Esophagus muscularis mucosa (tissue), 4 donors: ENCODE measurements around the gene CALCR. TPM values are rescaled to one million over a fixed set of nuclear protein-coding genes. Genes with fewer than 3 reads are reported as not detected.

Source experiments
- DNase-seq: peaks from one replicate; pipeline ENCODE4 v3.0.0-alpha.2; 2017; ENCODE audit errors: extremely low spot score
- H3K27ac ChIP-seq, 4 donors: fragments of 200-600 bp; sonication (generic); replicated peaks in 1 of 4; 1 replicate in 3 of 4; 2 replicates in 1 of 4; pipeline ENCODE4 v1.5.1; 2016 to 2019; ENCODE audit warnings: mild to moderate bottlenecking in 1 of 4
- H3K27me3 ChIP-seq, 4 donors: fragments of 200-600 bp; sonication (generic); one replicate each; pipeline versions ENCODE4 v1.5.1 to v1.6.0; 2016 to 2019
- H3K36me3 ChIP-seq, 4 donors: fragments of 200-600 bp; sonication (generic); one replicate each; pipeline ENCODE4 v1.5.1; 2016 to 2019
- H3K4me1 ChIP-seq, 4 donors: fragments of 200-600 bp; sonication (generic); one replicate each; pipeline ENCODE4 v1.5.1; 2016 to 2019
- H3K4me3 ChIP-seq, 4 donors: fragments of 200-600 bp; sonication (generic); 1 replicate in 2 of 4; 2 replicates in 2 of 4; pipeline ENCODE4 v1.5.1; 2016 to 2019; ENCODE audit warnings: mild to moderate bottlenecking in 4 of 4, moderate library complexity in 1 of 4
- H3K9me3 ChIP-seq, 4 donors: fragments of 200-600 bp; sonication (generic); 1 replicate in 3 of 4; 2 replicates in 1 of 4; pipeline ENCODE4 v1.5.1; 2016 to 2019
- EP300 ChIP-seq: sonication (generic); formaldehyde crosslinking; IDR thresholded peaks from one replicate; pipeline ENCODE4 v1.6.1; 2017; ENCODE audit warnings: antibody characterized with exemption
- POLR2A ChIP-seq: fragments of 450-650 bp; IDR thresholded peaks from one replicate; pipeline ENCODE4 v1.6.1; 2017; ENCODE audit warnings: antibody characterized with exemption, moderate library complexity, mild to moderate bottlenecking, low read depth
- POLR2AphosphoS5 ChIP-seq, 2 donors: sonication (generic); formaldehyde crosslinking; IDR thresholded peaks; one replicate each; pipeline ENCODE4 v1.6.1; 2017; ENCODE audit warnings: antibody characterized with exemption in 2 of 2
- WGBS: methylation state at CpG from one replicate; pipeline ENCODE4 v1.1.5; 2018; 5-methylcytosine and 5-hydroxymethylcytosine counted together
- intact Hi-C: fragments of 100-400 bp; cut with DNase I; formaldehyde crosslinking; loops from one replicate; pipeline ENCODE4 v1.15.1; 2023
- total RNA-seq, 4 donors: library from RNA; depleted of rRNA; stranded (reverse); fragments of >200 nt; gene quantifications; one replicate each; pipeline versions ENCODE4 v1.1.0 to v1.2.1, GENCODE V29; 2016
- TF ChIP-seq, protein P1 (sequence below), 3 experiments: fragments of 200-600 bp in 2 of 3; fragments of 450-650 bp in 1 of 3; sonication (generic) in 2 of 3; IDR thresholded peaks; one replicate each; pipeline ENCODE4 v1.5.1; 2017 to 2019; ENCODE audit warnings: antibody characterized with exemption in 3 of 3, mild to moderate bottlenecking in 2 of 3, moderate library complexity in 1 of 3

CALCR gene
- total RNA-seq, 4 donors from 2014 or later = 0.17 TPM; not detected in 3

DNA sequence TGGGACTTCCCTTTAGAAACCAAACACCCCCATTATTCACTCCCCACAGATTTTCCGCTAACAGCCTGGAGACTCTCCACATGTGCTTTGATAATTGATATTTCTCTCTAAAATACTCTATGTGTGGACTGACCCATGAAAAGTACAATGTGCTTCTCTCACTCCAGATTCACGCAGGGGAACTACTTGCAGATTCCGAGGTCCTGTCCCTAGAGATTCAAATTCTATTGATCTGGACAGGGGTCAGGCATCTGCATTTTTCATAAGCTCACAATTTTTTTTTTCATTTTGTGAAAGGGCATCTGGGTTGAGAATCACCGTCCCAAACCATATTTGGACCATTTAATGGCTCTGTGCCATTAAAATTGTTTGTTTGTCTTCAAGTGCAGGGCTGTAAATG is 98.7 kb downstream of the CALCR start:
- H3K27me3 ChIP-seq = no peaks in the 10 kb centered on the region
- no peak overlapping the region for H3K4me3 ChIP-seq
- DNase-seq = no peak
- no peak for TF ChIP-seq POLR2AphosphoS5 (IDR thresholded peaks at IDR 0.05)
- TF ChIP-seq POLR2A = no peak
- TF ChIP-seq, protein P1, sequence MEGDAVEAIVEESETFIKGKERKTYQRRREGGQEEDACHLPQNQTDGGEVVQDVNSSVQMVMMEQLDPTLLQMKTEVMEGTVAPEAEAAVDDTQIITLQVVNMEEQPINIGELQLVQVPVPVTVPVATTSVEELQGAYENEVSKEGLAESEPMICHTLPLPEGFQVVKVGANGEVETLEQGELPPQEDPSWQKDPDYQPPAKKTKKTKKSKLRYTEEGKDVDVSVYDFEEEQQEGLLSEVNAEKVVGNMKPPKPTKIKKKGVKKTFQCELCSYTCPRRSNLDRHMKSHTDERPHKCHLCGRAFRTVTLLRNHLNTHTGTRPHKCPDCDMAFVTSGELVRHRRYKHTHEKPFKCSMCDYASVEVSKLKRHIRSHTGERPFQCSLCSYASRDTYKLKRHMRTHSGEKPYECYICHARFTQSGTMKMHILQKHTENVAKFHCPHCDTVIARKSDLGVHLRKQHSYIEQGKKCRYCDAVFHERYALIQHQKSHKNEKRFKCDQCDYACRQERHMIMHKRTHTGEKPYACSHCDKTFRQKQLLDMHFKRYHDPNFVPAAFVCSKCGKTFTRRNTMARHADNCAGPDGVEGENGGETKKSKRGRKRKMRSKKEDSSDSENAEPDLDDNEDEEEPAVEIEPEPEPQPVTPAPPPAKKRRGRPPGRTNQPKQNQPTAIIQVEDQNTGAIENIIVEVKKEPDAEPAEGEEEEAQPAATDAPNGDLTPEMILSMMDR (IDR thresholded peaks at IDR 0.05) = no peak
- no peak for TF ChIP-seq EP300
- H3K4me1 ChIP-seq = no peaks in the 10 kb centered on the region
- no peaks in the 10 kb centered on the region for H3K36me3 ChIP-seq
- 72% methylated on average over 4 of the region's 4 CpGs for WGBS
- H3K27ac ChIP-seq = no peak overlapping the region
- intact Hi-C loops = no loop called here
- H3K9me3 ChIP-seq = no peaks in the 10 kb centered on the region

DNA sequence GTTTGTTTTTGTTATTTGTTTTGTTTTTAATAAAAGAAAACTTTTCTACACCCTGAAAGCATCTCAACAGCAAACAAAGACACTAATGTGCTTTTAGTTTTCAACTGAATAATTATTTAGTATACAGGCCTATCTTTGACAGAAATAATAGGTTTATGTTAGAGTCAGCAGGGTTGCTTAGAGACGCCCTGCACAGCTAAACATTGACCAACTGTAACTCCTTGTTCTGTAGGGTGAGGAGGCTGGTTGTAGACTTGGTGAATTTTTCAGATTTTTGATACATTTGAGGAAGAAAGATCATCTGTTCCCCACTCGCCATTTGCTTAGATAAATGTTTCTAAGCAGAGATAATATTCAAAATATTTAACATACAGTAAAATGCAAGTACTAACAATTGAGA is 103.1 kb downstream of the CALCR start:
- Histone ChIP-seq H3K9me3 (no peaks in the 10 kb centered on the region), H3K4me1 (no peaks in the 10 kb centered on the region), H3K36me3 (no peaks in the 10 kb centered on the region), H3K27me3 (no peaks in the 10 kb centered on the region), H3K27ac (no peak overlapping the region), H3K4me3 (no peak overlapping the region)
- intact Hi-C loops = no loop called here
- TF ChIP-seq POLR2A (no peak), POLR2AphosphoS5 (IDR thresholded peaks at IDR 0.05) (no peak), EP300 (no peak)
- TF ChIP-seq, protein P1 (IDR thresholded peaks at IDR 0.05) = no peak
- no peak for DNase-seq
- 65% methylated on average over 2 of the region's 2 CpGs for WGBS

DNA sequence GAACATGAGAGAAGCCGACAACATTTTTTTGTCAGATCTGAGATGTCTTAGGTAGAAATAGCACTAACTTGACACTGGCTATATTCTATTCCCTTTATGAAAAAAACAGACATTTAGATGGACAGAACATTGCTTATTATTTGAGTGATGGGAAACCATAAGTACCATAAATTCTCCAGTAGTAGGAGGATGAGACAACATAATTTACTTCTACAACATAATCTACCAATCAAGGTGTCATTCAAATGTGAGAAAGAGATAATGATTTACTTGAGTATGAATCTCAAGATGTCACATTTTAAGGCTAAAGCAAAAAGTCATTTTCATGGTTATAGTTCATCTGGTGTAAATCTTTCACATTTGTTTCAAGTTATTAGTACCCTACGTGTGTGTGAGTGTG is 110.8 kb downstream of the CALCR start:
- Histone ChIP-seq H3K4me1 (no peaks in the 10 kb centered on the region), H3K27ac (no peak overlapping the region), H3K9me3 (no peaks in the 10 kb centered on the region), H3K36me3 (no peaks in the 10 kb centered on the region), H3K27me3 (no peaks in the 10 kb centered on the region), H3K4me3 (no peak overlapping the region)
- no peak for TF ChIP-seq EP300
- TF ChIP-seq POLR2A = no peak
- TF ChIP-seq POLR2AphosphoS5 (IDR thresholded peaks at IDR 0.05) = no peak
- TF ChIP-seq, protein P1 (IDR thresholded peaks at IDR 0.05) = no peak
- 89% methylated on average over 2 of the region's 2 CpGs for WGBS
- no peak for DNase-seq
- intact Hi-C loops = no loop called here

DNA sequence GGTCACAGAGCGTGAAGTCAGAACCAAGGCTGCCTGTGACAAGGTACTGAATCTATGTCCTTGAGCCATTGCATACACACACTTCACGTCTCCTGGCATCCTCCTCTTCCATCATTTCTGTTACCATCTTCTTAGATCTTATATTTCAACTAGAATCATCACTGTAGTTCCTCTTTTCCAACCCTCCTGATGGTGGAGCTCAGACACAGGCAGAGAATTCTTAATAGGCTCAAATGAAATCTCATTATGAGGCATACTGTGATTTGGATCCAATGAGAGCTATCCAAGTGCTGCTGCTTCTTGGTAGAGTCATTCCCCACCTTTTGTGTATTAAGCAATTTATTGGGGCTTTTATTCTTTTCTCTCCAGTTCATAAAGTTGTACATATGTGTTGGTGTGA is 113.2 kb downstream of the CALCR start:
- Histone ChIP-seq H3K27me3 (no peaks in the 10 kb centered on the region), H3K4me1 (no peaks in the 10 kb centered on the region), H3K27ac (no peak overlapping the region), H3K9me3 (no peaks in the 10 kb centered on the region), H3K36me3 (no peaks in the 10 kb centered on the region), H3K4me3 (no peak overlapping the region)
- 56% methylated on average over 2 of the region's 2 CpGs for WGBS
- TF ChIP-seq, protein P1 (IDR thresholded peaks at IDR 0.05) = no peak
- no peak for TF ChIP-seq EP300
- TF ChIP-seq POLR2AphosphoS5 (IDR thresholded peaks at IDR 0.05) = no peak
- no peak for TF ChIP-seq POLR2A
- intact Hi-C loops = no loop called here
- no peak for DNase-seq

DNA sequence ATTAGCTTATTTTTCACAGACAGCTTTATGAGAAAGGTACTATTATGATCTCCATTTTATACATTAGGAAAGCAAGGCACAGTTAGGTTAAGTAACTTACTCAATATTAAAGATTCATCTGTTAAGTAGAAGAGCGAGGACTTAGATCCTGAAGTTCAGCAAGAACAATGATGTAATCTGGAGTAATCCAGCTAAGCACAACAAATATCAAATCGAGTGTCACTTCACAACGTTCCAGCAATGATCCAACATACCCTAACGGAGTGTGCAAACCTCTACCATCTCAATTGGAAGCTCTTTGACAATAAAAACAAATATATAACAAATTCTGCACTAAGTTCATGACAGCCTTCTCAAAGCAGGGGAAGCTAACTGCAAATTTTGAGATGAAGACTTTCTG is 121.3 kb downstream of the CALCR start:
- DNase-seq = no peak
- TF ChIP-seq EP300 (no peak), POLR2AphosphoS5 (IDR thresholded peaks at IDR 0.05) (no peak), POLR2A (no peak)
- TF ChIP-seq, protein P1 (IDR thresholded peaks at IDR 0.05) = no peak
- intact Hi-C loops = no loop called here
- no peak overlapping the region for H3K27ac ChIP-seq
- no peaks in the 10 kb centered on the region for H3K4me1 ChIP-seq
- no peaks in the 10 kb centered on the region for H3K9me3 ChIP-seq
- no peaks in the 10 kb centered on the region for H3K27me3 ChIP-seq
- no peak overlapping the region for H3K4me3 ChIP-seq
- 77% methylated on average over 4 of the region's 4 CpGs for WGBS
- H3K36me3 ChIP-seq = no peaks in the 10 kb centered on the region
